ENCODE measurements around the gene B4GALT2. TPM values are rescaled to one million over a fixed set of nuclear protein-coding genes. Genes with fewer than 3 reads are reported as not detected.

The B4GALT2 gene
- total RNA-seq, 1 experiment from 2014 or later: 76.4 TPM

- no peak for DNase-seq (ENCODE audit: low spot score)
- POLR2A ChIA-PET (ENCODE audit: low non-redundant PET): no interaction called here
- no TSS peak for BruUV-seq (replicated peaks)
Observed at GRCh38 chr1:43936431-43937151, 42.4 kb upstream of the B4GALT2 start.

GRCh38 chr1:43937179-43937865 lies 41.7 kb upstream of the B4GALT2 start:
- peaks cover 11% of the 10 kb centered on the region for H3K36me3 ChIP-seq (ENCODE audit: insufficient read depth, low read length, poor library complexity, severe bottlenecking)
- no peaks in the 10 kb centered on the region for H3K27me3 ChIP-seq (replicated peaks; ENCODE audit: insufficient read depth, low read depth, low read length, poor library complexity)
- no peak for DNase-seq (ENCODE audit: low spot score)
- no peak overlapping the region for H3K27ac ChIP-seq (ENCODE audit: low read depth, low read length, poor library complexity, severe bottlenecking)
- no peaks in the 10 kb centered on the region for H3K9me3 ChIP-seq (ENCODE audit: low read depth, low read length, poor library complexity, severe bottlenecking)
- ChIA-PET POLR2A (ENCODE audit: low non-redundant PET) (no interaction called here), CTCF (interaction anchor here (7.0 kb wide), 1 partner anchor 173 kb away, joined by 238 read pairs; no protein-coding TSS in a partner anchor)
- peaks cover 32% of the 10 kb centered on the region for H3K4me1 ChIP-seq (ENCODE audit: insufficient read depth, low read length, poor library complexity, severe bottlenecking)
- no peak overlapping the region for H3K4me3 ChIP-seq (ENCODE audit: low read depth, low read length, poor library complexity, severe bottlenecking)
- no peak for TF ChIP-seq CTCF (conservative IDR thresholded peaks at IDR 0.05; ENCODE audit: low read depth, low read length)
- TF ChIP-seq EZH2 (IDR thresholded peaks at IDR 0.05; ENCODE audit: borderline replicate concordance, low read depth, low read length, poor library complexity, severe bottlenecking): no peak
- BruUV-seq (replicated peaks): no TSS peak
- intact Hi-C loops (cut with micrococcal nuclease; ENCODE audit: unreplicated experiment): no loop called here

More at GRCh38 chr1:43936431-43937151, 42.4 kb upstream of the B4GALT2 start:
- Histone ChIP-seq H3K27ac (ENCODE audit: low read depth, low read length, poor library complexity, severe bottlenecking) (peak overlapping the region; percentile 34), H3K4me1 (ENCODE audit: insufficient read depth, low read length, poor library complexity, severe bottlenecking) (peaks cover 32% of the 10 kb centered on the region), H3K27me3 (replicated peaks; ENCODE audit: insufficient read depth, low read depth, low read length, poor library complexity) (no peaks in the 10 kb centered on the region), H3K36me3 (ENCODE audit: insufficient read depth, low read length, poor library complexity, severe bottlenecking) (peaks cover 11% of the 10 kb centered on the region), H3K4me3 (ENCODE audit: low read depth, low read length, poor library complexity, severe bottlenecking) (peak overlapping the region; percentile 27), H3K9me3 (ENCODE audit: low read depth, low read length, poor library complexity, severe bottlenecking) (no peaks in the 10 kb centered on the region)
- intact Hi-C loops (cut with micrococcal nuclease; ENCODE audit: unreplicated experiment): no loop called here
- CTCF ChIA-PET: interaction anchor here (7.0 kb wide), 1 partner anchor 172 kb away, joined by 238 read pairs; no protein-coding TSS in a partner anchor
- TF ChIP-seq CTCF (conservative IDR thresholded peaks at IDR 0.05; ENCODE audit: low read depth, low read length) (no peak), EZH2 (IDR thresholded peaks at IDR 0.05; ENCODE audit: borderline replicate concordance, low read depth, low read length, poor library complexity, severe bottlenecking) (no peak)

- H3K9me3 ChIP-seq (ENCODE audit: low read depth, low read length, poor library complexity, severe bottlenecking): no peaks in the 10 kb centered on the region
- ChIA-PET POLR2A (ENCODE audit: low non-redundant PET) (interaction anchor here (0.6 kb wide), 1 partner anchor 93 kb away, joined by 5 read pairs; no protein-coding TSS in a partner anchor), CTCF (interaction anchor here (7.0 kb wide), 1 partner anchor 174 kb away, joined by 238 read pairs; no protein-coding TSS in a partner anchor)
- no TSS peak for BruUV-seq (replicated peaks)
- H3K4me3 ChIP-seq (ENCODE audit: low read depth, low read length, poor library complexity, severe bottlenecking): no peak overlapping the region
- TF ChIP-seq CTCF (conservative IDR thresholded peaks at IDR 0.05; ENCODE audit: low read depth, low read length) (no peak), EZH2 (IDR thresholded peaks at IDR 0.05; ENCODE audit: borderline replicate concordance, low read depth, low read length, poor library complexity, severe bottlenecking) (no peak)
- intact Hi-C loops (cut with micrococcal nuclease; ENCODE audit: unreplicated experiment): no loop called here
- no peaks in the 10 kb centered on the region for H3K27me3 ChIP-seq (replicated peaks; ENCODE audit: insufficient read depth, low read depth, low read length, poor library complexity)
- H3K27ac ChIP-seq (ENCODE audit: low read depth, low read length, poor library complexity, severe bottlenecking): no peak overlapping the region
- no peak for DNase-seq (ENCODE audit: low spot score)
- peaks cover 26% of the 10 kb centered on the region for H3K4me1 ChIP-seq (ENCODE audit: insufficient read depth, low read length, poor library complexity, severe bottlenecking)
- H3K36me3 ChIP-seq (ENCODE audit: insufficient read depth, low read length, poor library complexity, severe bottlenecking): peaks cover 11% of the 10 kb centered on the region
Observed at GRCh38 chr1:43938383-43938782, 40.6 kb upstream of the B4GALT2 start.
